ENCODE data around the gene CACNA1C. TPM values are rescaled to one million over a fixed set of nuclear protein-coding genes. Genes with fewer than 3 reads are reported as not detected.
A peak's percentile ranks its signal among the peaks of the same experiment; 100 is the strongest.

CACNA1C gene
- total RNA-seq, 1 donor from 2014 or later, result 6.5 TPM

- DNase-seq, result no peak
Measured at GRCh38 chr12:2631653-2632350, 579.0 kb downstream of the CACNA1C start.

GRCh38 chr12:2633176-2633824, 580.5 kb downstream of the CACNA1C start:
- no peak for DNase-seq

- DNase-seq, result no peak
Measured at GRCh38 chr12:2633825-2634200, 581.0 kb downstream of the CACNA1C start.

- no peak for DNase-seq
Measured at GRCh38 chr12:2634471-2634870, 581.7 kb downstream of the CACNA1C start.

GRCh38 chr12:2636741-2637340, 584.1 kb downstream of the CACNA1C start:
- DNase-seq, result no peak

- DNase-seq, result no peak
Measured at GRCh38 chr12:2637371-2637770, 584.6 kb downstream of the CACNA1C start.

- no peak for DNase-seq
Measured at GRCh38 chr12:2638273-2639019, 585.7 kb downstream of the CACNA1C start.

- DNase-seq, result no peak
Measured at GRCh38 chr12:2639020-2639298, 586.2 kb downstream of the CACNA1C start.

GRCh38 chr12:2640281-2640680, 587.5 kb downstream of the CACNA1C start:
- DNase-seq, result peak; percentile 12

- peak; percentile 14 for DNase-seq
Measured at GRCh38 chr12:2640709-2641108, 587.9 kb downstream of the CACNA1C start.

- no peak for DNase-seq
Measured at GRCh38 chr12:2641207-2641606, 588.4 kb downstream of the CACNA1C start.

- no peak for DNase-seq
Measured at GRCh38 chr12:2641761-2642160, 589.0 kb downstream of the CACNA1C start.

GRCh38 chr12:2642176-2642892, 589.5 kb downstream of the CACNA1C start:
- DNase-seq, result no peak

GRCh38 chr12:2642896-2643425, 590.2 kb downstream of the CACNA1C start:
- no peak for DNase-seq

GRCh38 chr12:2643576-2644135, 590.9 kb downstream of the CACNA1C start:
- no peak for DNase-seq

GRCh38 chr12:2644683-2645405, 592.1 kb downstream of the CACNA1C start:
- DNase-seq, result no peak

- DNase-seq, result no peak
Measured at GRCh38 chr12:2645460-2645859, 592.7 kb downstream of the CACNA1C start.

GRCh38 chr12:2646341-2646740, 593.6 kb downstream of the CACNA1C start:
- DNase-seq, result no peak

- DNase-seq, result no peak
Measured at GRCh38 chr12:2647186-2647585, 594.4 kb downstream of the CACNA1C start.

GRCh38 chr12:2648406-2648805, 595.6 kb downstream of the CACNA1C start:
- DNase-seq, result no peak

Data from tongue (tissue), 2 donors.